Activated CD8-positive, alpha-beta memory T cell treated with anti-CD3 and anti-CD28 coated beads for 4 hours (primary cell): ENCODE results near the gene SLC22A12.
"Not testable (repeated sequence)": the region's sequence is repeated elsewhere in the genome, so short reads cannot be mapped to it uniquely, and the experiment has no call there.

ENCODE experiments used
- DNase-seq, 2 donors: peaks; one replicate each; pipeline ENCODE4 v3.0.0-alpha.2; 2020; ENCODE audit warnings: low read depth in 2 of 2

The SLC22A12 gene

DNA sequence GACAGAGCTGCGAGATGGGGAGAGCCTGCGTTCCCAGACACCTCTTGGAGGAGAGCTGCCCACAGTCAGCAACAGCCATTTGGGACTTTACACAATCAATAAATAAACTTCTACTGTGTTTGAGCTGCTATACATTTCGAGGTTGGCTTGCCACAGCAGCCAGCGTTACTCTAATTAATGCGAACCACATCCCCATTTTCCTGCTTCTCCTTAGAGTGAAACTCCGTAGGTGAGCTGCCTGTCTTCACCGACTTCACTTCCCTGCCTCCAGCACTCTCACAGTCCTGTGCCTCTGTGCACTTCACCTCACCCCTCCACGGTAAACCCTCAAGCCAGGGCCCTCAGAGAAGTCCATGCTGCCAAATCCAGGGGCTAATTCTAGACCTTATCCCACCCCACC, 5.9 kb upstream of the SLC22A12 start:
- DNase-seq, result no peak

DNA sequence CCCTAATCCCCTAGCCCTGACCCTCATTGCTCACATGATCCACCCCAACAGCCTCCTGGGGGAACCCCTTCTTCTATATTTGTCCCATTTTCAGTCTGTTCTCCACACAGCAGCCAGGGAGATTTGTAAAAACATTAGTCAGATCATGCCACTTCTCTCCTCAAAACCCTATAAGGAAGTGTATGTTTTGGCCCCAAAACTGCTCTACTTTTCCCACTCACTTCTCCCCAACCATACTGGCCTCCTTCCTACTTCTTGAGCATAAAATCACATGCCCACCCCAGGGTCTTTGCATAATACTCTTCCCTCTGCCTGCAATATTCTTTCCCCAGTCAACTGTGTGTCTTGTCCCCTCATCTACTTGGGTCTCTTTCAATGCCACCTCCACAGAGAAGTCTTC, 4.7 kb upstream of the SLC22A12 start:
- no peak for DNase-seq

DNA sequence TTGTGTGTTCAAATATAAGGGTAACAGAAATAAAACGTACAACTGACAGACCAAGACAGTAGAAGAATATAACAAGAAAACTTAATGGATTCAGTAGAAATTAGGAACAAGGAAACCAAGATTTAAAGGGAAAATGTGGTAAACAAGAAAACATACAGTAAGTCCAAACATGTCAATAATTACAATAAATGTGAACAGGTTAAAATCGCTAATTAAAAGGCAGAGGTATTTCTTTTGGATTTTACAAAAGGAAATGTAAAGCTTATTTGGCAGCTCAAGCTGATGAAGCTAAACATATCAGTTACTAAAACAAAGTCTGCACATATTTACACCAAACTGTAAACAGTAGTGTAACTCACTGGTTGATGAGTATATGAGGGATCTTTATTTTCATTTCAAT, 2.3 kb upstream of the SLC22A12 start:
- DNase-seq, result no peak

DNA sequence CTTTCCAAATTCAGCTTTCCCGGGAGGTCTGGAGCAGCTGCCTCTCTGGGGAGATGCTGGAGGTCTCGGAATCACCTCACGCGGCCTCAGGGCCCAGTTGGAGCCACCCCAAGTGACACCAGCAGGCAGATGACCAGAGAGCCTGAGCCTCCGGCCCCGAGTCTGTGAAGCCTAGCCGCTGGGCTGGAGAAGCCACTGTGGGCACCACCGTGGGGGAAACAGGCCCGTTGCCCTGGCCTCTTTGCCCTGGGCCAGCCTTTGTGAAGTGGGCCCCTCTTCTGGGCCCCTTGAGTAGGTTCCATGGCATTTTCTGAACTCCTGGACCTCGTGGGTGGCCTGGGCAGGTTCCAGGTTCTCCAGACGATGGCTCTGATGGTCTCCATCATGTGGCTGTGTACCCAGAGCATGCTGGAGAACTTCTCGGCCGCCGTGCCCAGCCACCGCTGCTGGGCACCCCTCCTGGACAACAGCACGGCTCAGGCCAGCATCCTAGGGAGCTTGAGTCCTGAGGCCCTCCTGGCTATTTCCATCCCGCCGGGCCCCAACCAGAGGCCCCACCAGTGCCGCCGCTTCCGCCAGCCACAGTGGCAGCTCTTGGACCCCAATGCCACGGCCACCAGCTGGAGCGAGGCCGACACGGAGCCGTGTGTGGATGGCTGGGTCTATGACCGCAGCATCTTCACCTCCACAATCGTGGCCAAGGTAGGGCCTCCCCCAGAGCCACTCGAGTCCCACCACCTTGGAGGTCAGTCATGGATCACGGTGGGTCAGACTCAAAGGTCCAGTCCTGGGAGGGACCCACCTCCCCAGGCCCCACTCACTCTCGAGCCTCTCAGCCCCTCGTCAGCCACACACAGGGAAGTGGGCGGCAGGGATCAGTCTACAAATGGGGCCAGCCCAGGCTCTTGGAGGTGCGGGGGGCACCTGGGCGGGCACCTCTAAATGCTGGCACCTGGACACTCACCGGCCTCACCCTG, 525 bp downstream of the SLC22A12 start:
- DNase-seq, result no peak

DNA sequence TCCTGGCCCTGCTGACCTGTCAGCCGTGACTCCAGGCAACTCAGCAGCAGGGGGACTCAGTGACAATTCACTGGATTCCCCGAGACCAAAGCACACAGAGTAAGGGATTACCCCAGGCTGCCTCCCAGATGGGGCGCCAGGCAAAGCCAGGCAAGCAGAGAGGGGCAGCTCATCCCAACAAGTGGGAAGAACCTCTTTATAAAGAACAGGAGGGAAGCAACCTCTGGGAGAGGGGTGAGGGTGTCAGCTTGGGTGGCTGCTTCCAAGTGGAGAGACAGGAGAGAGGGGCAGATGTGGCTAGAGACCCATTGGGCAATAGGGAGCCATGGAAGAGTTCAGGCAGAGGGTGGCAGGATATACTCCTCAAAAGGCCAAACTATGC, 1.2 kb downstream of the SLC22A12 start:
- DNase-seq, result no peak

DNA sequence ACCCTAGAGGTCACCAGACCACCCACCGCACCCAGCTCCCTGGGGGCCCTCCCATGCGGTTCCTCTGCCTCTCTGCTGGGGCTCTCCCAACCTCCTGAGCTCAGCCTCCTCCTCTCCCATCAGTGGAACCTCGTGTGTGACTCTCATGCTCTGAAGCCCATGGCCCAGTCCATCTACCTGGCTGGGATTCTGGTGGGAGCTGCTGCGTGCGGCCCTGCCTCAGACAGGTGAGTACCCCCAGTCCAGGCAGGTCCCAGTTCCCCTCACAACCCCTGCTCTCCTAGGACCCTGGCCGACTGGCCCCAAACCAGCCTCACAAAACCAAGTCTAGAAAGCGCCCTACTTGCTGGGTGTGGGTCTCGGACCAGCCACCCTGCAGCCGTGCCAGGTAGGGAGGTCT, 1.6 kb downstream of the SLC22A12 start:
- no peak for DNase-seq

DNA sequence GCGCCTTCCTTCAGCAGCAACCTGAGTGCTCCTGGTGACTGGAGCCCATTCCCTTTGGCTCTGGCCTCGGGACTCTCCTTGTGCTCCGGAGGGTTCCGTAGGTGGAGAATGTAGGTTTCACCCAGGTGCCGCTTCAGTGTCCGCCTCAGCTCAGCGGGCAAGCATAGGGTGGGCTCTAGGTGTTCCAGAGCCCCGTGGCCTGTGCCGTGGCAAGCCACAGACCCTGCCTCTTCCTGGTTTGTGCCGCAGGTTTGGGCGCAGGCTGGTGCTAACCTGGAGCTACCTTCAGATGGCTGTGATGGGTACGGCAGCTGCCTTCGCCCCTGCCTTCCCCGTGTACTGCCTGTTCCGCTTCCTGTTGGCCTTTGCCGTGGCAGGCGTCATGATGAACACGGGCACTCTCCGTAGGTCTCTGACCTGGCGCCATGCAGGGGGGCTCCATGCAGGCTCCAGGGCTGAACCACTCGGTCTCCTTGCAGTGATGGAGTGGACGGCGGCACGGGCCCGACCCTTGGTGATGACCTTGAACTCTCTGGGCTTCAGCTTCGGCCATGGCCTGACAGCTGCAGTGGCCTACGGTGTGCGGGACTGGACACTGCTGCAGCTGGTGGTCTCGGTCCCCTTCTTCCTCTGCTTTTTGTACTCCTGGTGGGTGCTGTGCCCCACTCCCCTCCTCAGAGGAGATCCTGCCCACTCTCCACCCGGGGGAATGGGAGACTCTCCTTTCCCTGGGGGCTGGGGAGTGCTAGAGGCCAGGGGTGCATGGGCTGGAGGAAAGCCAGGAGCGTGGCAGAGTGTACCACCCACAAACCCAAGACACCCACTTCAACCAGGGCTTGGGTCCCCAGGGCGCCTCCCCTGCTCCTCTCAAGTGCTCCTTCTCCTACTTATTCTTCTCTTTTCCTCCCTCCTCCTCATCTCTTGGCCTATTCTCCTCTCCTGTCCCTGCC, 2.4 kb downstream of the SLC22A12 start:
- no peak for DNase-seq

DNA sequence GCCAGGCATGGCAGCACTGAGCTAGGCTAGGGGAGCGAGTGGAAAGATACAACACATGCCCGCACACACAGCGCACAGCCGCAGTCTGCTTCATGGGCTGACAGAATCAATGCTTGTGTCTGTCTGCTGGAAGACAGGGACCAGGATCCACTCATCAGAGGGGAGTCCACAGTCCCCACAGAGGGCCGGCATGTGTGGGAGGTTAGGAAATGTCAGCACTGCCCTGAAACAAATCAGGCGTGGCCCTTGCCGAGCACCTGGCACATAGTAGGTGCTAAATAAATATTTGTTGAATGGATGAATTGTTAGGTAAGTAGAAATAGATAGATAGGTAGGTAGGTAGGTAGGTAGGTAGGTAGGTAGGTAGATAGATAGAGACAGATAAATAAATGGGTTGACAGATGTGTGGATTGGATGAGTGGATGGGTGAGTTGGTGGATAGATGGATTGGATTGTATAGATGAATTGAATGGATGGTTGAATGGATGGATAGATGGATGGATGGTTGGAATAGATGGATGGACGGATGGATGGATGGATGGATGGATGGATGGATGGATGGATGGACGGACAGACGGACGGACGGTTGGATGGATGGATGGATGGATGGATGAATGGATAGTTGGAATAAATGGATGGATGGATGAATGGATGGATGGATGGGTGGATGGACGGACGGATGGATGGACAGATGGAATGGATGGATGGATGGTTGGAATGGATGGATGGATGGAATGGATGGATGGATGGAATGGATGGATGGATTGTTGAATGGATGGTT, 3.3 kb downstream of the SLC22A12 start:
- no peak for DNase-seq

DNA sequence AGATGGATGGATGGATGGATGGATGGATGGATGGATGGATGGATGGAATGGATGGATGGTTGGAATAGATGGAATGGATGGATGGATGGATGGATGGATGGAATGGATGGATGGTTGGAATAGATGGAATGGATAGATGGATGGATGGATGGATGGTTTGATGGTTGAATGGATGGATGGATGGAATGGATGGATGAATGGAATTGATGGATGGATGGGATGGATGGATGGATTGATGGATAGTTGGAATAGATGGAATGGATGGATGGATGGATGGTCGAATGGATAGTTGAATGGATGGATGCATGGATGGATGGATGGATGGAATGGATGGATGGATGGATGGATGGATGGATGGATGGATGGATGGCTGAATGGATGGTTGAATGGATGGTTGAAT, 4.9 kb downstream of the SLC22A12 start:
- not testable (repeated sequence) for DNase-seq

DNA sequence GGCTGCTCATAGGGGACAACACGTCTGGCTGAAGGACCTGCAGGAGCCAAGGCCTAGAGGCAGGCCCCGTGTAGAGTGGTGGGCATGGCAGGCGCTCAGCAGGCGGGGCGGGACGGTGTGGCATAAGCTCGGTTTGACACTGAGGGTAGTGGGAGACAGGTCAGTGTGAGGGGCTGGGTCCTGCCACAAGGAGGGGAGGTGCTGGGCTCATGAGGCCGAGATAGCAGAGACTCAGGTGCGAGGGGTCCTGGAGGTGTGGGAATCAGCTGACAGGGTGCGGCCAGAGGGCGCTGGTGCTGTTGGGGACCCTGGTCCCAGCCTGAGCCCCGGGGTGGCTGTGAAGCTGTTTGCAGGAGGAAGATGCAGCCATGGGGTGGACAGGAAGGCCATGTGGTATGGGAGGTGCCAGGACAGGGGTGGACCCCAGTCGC, 6.7 kb downstream of the SLC22A12 start:
- no peak for DNase-seq

DNA sequence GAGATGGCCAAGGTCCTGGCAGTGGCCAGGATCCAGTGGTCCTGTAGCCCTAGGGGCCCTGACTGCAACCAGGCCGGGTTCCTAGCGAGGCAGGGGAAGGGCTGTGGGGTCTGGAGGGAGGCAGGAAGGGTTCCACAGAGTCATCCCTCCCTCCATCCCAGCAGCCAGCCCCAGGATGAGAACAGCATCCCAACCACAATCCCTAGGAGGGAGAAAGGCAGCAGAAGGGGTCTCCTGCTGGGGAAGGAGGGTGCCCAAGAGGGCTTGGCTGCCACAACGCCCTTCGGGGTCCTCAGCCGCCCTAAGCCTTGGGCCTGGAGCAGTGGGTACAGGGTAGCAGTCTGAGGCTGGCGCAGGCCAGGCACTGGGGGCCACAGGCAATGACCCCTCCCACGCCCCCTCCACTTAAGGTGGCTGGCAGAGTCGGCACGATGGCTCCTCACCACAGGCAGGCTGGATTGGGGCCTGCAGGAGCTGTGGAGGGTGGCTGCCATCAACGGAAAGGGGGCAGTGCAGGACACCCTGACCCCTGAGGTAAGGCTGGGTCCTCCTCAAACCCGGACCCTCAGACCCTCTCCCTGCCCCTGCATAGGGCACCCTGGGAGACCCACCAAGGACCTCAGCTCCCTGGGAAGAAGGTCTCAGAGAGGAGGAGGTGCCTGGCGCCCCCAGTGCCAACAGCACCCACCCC, 7.2 kb downstream of the SLC22A12 start:
- DNase-seq, result no peak

DNA sequence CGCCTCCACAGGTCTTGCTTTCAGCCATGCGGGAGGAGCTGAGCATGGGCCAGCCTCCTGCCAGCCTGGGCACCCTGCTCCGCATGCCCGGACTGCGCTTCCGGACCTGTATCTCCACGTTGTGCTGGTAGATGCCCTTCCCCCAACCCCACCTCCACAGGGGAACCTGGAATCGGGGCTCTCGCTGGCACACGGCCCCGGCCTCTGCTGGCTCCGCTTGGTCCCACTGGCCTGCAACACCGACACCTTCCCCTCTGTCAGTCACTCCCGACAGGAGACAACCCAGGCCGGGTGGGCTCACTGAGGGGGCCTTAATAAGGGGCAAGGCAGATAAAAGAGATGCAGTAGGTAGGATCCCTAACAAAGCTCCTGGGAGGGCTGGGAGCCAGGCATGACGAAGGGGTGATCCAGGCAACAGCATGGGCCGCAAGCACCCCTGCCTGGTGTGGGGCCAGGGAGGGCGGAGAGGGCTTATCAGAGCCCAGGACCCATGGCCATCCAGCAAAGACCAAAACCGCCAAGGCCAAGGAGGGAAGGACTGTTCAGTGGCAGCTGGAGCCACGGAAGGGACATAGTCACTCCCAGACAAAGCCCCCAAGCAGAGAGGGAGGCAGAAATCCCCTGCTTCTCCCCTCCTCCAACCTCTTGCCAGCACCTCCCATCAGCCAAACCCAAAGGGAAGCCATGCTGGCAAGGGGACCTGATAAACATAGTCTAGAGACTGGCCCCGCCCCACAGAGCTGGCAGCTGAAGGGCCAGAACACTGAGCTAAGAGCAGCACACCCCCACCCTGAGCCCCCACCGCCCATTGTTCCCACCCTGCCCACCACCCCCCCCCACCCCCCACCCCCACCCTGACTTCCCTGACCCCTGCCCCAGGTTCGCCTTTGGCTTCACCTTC, 8.0 kb downstream of the SLC22A12 start:
- DNase-seq, result no peak

DNA sequence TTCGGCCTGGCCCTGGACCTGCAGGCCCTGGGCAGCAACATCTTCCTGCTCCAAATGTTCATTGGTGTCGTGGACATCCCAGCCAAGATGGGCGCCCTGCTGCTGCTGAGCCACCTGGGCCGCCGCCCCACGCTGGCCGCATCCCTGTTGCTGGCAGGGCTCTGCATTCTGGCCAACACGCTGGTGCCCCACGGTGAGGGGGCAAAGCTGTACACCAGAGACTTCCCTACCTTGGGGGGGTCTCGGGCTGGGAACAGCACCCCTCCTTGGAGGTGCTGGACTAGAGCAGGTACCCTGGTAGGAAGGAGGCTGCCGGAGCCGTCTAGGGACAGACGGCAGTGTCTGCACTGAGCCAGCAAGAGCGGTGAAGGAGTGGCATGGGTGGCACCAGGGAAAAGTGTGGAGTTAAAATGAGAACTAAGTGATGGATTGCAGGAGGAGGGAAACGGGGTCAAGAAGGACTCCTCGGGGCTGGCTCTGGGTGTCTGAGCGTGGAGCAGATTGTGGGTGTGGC, 8.7 kb downstream of the SLC22A12 start:
- DNase-seq, result no peak

DNA sequence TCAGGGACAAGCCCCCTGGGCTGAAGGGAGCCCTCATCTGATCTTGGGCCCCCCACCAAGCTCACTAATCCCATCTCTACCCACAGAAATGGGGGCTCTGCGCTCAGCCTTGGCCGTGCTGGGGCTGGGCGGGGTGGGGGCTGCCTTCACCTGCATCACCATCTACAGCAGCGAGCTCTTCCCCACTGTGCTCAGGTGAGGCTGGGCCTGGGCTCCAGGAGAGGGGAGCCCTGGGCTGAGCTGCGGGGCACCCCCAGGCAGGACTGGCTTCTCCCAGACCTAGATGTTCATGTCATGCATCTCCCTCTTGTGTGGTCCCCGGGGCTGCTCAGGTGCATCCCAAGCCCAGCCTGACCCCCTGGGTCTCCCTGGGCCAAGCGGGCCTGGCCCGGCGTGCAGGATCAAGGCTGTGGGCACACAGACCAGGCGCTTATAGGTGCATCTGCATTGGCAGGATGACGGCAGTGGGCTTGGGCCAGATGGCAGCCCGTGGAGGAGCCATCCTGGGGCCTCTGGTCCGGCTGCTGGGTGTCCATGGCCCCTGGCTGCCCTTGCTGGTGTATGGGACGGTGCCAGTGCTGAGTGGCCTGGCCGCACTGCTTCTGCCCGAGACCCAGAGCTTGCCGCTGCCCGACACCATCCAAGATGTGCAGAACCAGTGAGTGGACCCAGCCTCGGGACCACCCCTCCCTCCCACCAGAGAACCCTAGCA, 9.4 kb downstream of the SLC22A12 start:
- DNase-seq, result no peak

DNA sequence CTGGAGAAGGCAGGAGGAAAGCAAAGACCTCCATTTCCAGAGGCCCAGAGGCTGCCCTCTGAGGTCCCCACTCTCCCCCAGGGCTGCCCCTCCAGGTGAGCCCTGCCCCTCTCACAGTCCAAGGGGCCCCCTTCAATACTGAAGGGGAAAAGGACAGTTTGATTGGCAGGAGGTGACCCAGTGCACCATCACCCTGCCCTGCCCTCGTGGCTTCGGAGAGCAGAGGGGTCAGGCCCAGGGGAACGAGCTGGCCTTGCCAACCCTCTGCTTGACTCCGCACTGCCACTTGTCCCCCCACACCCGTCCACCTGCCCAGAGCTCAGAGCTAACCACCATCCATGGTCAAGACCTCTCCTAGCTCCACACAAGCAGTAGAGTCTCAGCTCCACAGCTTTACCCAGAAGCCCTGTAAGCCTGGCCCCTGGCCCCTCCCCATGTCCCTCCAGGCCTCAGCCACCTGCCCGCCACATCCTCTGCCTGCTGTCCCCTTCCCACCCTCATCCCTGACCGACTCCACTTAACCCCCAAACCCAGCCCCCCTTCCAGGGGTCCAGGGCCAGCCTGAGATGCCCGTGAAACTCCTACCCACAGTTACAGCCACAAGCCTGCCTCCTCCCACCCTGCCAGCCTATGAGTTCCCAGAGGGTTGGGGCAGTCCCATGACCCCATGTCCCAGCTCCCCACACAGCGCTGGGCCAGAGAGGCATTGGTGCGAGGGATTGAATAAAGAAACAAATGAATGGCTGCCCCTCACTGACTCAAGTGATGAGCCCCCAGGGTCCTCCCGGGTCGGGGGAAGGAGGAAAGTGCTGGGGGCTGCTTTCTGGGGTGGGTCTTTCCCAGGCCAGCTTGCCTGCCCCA, 10.8 kb downstream of the SLC22A12 start:
- no peak for DNase-seq

DNA sequence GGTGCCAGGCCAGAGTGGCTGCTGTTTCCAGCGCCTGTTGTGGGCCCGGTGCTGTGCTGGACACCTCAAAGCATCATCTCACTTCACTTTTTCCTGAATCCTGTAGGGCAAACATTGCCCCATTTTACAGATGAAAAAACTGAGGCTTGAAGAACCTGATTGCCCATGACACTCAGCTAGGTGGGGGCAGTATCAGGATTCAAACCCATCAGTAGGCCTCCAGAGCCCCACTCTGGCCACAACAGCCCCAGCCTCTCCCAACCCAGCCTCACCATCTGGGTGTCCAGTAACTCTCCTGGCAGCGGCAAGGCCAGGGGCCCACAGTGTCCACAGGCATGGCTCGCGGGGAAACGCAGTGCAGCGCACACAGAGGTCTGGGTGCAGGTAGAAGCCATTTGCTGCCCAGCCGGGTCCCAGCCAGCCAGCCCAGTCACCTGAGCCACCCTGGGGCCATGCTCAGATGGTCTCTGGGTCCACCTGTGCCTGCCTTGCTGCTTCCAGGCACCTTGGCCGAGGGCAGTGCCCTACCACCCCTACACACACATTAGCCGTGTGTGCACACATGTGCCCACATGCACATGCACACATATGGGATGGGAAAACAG, 11.5 kb downstream of the SLC22A12 start:
- DNase-seq, result no peak

DNA sequence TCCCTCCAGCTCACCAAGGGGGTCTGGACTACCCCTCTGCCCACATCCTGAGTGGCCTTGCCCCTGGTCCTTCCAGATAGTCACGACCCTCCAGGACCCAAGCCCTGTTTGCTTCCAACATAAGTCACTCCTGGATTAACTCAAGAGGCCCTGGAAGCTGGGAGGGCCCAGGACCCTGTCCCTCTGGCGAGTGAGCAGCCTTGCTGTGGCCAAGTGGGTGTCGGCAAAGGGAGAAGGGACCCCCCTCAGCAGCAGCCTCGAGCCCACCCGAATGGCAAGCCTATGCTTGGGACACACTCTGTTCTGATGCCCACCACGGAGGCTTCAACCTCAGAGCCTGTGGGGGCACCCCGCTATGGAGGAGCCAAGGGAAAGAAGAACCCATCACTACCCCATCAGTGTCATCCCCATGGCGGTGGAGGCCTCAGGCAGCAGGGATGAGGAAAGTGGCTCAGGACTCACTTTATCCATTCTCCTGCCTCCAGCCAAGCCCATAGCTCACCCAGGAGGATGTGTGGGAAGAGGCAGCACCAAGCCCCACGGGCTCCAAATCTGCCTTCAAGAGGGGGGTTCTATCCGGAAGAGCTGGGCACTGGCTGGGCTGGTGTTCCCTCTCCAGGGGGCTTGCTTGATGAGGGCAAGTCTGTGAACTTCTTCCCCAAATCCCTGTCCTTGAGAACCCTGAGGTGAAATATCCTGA, 12.5 kb downstream of the SLC22A12 start:
- no peak for DNase-seq
